Liver (tissue), 9 donors: ENCODE measurements around the gene PSTK. TPM values are rescaled to one million over a fixed set of nuclear protein-coding genes. Genes with fewer than 3 reads are reported as not detected.

Experiments used
- DNase-seq: peaks from one replicate; pipeline ENCODE4 v3.0.0-alpha.2; 2017; ENCODE audit warnings: low spot score
- H3K27ac ChIP-seq, 2 donors: one replicate each; pipeline ENCODE4 v1.7.0; 2013; ENCODE audit warnings: inconsistent platforms in 2 of 2, low read length in 2 of 2, control low read depth in 1 of 2, low read depth in 1 of 2, mild to moderate bottlenecking in 1 of 2
- H3K27me3 ChIP-seq, 4 donors: one replicate each; pipeline versions ENCODE4 v1.6.1 to v1.7.0; 2013; ENCODE audit warnings: low read length in 3 of 4, inconsistent platforms in 1 of 4, mild to moderate bottlenecking in 1 of 4, moderate library complexity in 1 of 4; ENCODE audit not compliant: control insufficient read depth in 4 of 4, insufficient read depth in 4 of 4
- H3K36me3 ChIP-seq, 4 donors: one replicate each; pipeline versions ENCODE4 v1.6.1 to v1.7.0; 2013; ENCODE audit warnings: low read length in 3 of 4, mild to moderate bottlenecking in 3 of 4, low read depth in 1 of 4, moderate library complexity in 1 of 4; ENCODE audit not compliant: control insufficient read depth in 4 of 4, insufficient read depth in 3 of 4
- H3K4me1 ChIP-seq, 4 donors: one replicate each; pipeline versions ENCODE4 v1.6.1 to v1.7.0; 2013; ENCODE audit warnings: low read length in 3 of 4, mild to moderate bottlenecking in 3 of 4, moderate library complexity in 1 of 4; ENCODE audit not compliant: control insufficient read depth in 4 of 4, insufficient read depth in 4 of 4
- H3K4me3 ChIP-seq, 3 donors: one replicate each; pipeline versions ENCODE4 v1.6.1 to v1.7.0; 2013; ENCODE audit warnings: low read length in 3 of 3, control low read depth in 1 of 3, low read depth in 1 of 3, mild to moderate bottlenecking in 1 of 3
- H3K9ac ChIP-seq, 2 donors: one replicate each; pipeline ENCODE4 v1.7.0; 2013; ENCODE audit warnings: low read length in 2 of 2, mild to moderate bottlenecking in 2 of 2, moderate library complexity in 2 of 2, control low read depth in 1 of 2, low read depth in 1 of 2
- H3K9me3 ChIP-seq, 4 donors: one replicate each; pipeline versions ENCODE4 v1.6.1 to v1.7.0; 2013; ENCODE audit warnings: low read length in 3 of 4; ENCODE audit not compliant: control insufficient read depth in 4 of 4
- ATF3 ChIP-seq: IDR thresholded peaks from 2 replicates; pipeline ENCODE4 v1.6.1; 2016; ENCODE audit warnings: antibody characterized with exemption
- CTCF ChIP-seq: fragments of 150-350 bp; IDR thresholded peaks from 2 replicates; pipeline ENCODE4 v1.5.1; 2017; ENCODE audit warnings: improper control_type of control experiment, low read depth, low read length; ENCODE audit not compliant: missing input control
- EGR1 ChIP-seq, 2 donors: IDR thresholded peaks; 2 replicates each; pipeline ENCODE4 v1.6.1; 2016 to 2018; ENCODE audit warnings: antibody characterized with exemption in 2 of 2, low read depth in 2 of 2
- FOXA1 ChIP-seq: IDR thresholded peaks from 2 replicates; pipeline ENCODE4 v1.6.1; 2016; ENCODE audit warnings: antibody characterized with exemption
- FOXA2 ChIP-seq: IDR thresholded peaks from 2 replicates; pipeline ENCODE4 v1.6.1; 2016; ENCODE audit warnings: antibody characterized with exemption
- HNF4A ChIP-seq, 2 donors: conservative IDR thresholded peaks; 2 replicates each; pipeline ENCODE4 v1.6.1; 2016; ENCODE audit warnings: antibody characterized with exemption in 2 of 2, mild to moderate bottlenecking in 2 of 2
- REST ChIP-seq: IDR thresholded peaks from 2 replicates; pipeline ENCODE4 v1.6.1; 2016; ENCODE audit warnings: antibody characterized with exemption, mild to moderate bottlenecking
- RXRA ChIP-seq, 2 donors: IDR thresholded peaks; 2 replicates each; pipeline ENCODE4 v1.6.1; 2017 to 2018; ENCODE audit warnings: antibody characterized with exemption in 2 of 2, mild to moderate bottlenecking in 1 of 2
- YY1 ChIP-seq: IDR thresholded peaks from 2 replicates; pipeline ENCODE4 v1.6.1; 2016; ENCODE audit warnings: antibody characterized with exemption, mild to moderate bottlenecking
- WGBS: extraction: QIAGEN DNeasy Blood & Tissue Kit; methylation state at CpG from one replicate; pipeline ENCODE4 v1.1.7; 2013; 5-methylcytosine and 5-hydroxymethylcytosine counted together
- polyA plus RNA-seq, 2 donors: library from polyadenylated mRNA; stranded (reverse) in 1 of 2; unstranded in 1 of 2; fragments of 200-250 nt in 1 of 2; fragments of >200 nt in 1 of 2; fragmentation: Nextera tagmentation in 1 of 2; extraction: Ambion mirVana in 1 of 2; gene quantifications; one replicate each; pipeline versions ENCODE4 v1.2.1 to v1.2.3, GENCODE V29; 2013 to 2015
- total RNA-seq, 2 donors: library from RNA; depleted of rRNA; stranded (reverse); fragments of >200 nt; gene quantifications; one replicate each; pipeline ENCODE4 v1.2.3, GENCODE V29; 2014
- TF ChIP-seq, protein P1 (sequence below): IDR thresholded peaks from 2 replicates; pipeline ENCODE4 v1.6.1; 2016; ENCODE audit warnings: antibody characterized with exemption
- donor health status: healthy.
- donor health status: healthy.
- donor health status: healthy.
- donor health status: healthy.
- donor health status: healthy.

Gene PSTK
- total and polyA plus RNA-seq, 4 donors = 2.3 to 5.1 (median 3.5) TPM

DNA sequence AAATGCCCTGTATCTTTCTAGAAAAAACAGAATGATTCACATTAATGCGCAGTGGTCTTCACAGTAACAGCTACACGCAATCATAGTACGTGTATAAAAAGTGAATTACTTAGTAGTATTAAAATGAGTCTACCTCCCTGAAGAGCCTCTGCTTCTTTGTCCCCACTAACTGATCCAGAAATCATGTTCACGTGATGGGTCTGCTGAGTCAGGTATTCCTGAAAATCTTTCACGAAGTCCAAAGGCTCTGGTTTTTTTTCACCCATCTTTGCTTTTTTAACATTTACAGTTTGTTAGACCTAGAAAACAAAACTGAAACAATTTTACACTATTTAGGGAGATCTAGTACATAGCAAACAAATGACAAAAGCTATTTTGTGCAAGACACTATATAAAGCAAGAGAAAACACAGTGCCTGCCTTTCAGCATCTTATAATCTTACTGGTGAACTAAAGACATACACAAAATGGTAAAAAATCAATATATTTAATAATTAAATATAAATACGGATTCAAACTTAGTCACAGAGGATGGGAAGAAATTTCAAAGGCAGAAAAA, 18.2 kb downstream of the PSTK start:
- H3K36me3 ChIP-seq = peaks cover 4 to 27% (median 22%) of the 10 kb centered on the region in 4 donors

DNA sequence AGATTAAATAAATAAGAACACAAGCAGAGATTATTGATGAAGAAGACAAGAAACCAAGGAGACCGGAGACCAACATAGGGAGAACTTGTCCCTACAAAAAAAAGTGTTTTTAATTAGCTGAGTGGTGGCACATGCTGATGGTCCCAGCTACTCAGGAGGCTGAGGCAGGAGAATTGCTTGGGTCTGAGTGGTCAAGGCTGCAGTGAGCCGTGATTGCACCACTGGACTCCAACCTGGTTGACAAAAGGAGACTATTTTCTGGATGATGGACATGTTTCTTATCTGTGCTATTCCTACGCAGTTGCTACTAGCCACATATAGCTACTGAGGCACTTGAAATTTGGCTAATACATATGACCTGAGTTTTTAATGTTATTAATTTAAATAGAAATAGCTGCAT, 18.7 kb downstream of the PSTK start:
- peaks cover 6 to 26% (median 20%) of the 10 kb centered on the region in 4 donors for H3K4me1 ChIP-seq
- no peak overlapping the region for H3K4me3 ChIP-seq
- 67% methylated on average over 3 of the region's 3 CpGs for WGBS
- H3K9me3 ChIP-seq = no peaks in the 10 kb centered on the region
- TF ChIP-seq FOXA1 (no peak), CTCF (no peak), REST (no peak), EGR1 (IDR thresholded peaks at IDR 0.05; ENCODE audit: low read depth in 2 of 2) (no peak), ATF3 (no peak), RXRA (IDR thresholded peaks at IDR 0.05) (no peak), FOXA2 (no peak), YY1 (no peak)
- TF ChIP-seq, protein P1, sequence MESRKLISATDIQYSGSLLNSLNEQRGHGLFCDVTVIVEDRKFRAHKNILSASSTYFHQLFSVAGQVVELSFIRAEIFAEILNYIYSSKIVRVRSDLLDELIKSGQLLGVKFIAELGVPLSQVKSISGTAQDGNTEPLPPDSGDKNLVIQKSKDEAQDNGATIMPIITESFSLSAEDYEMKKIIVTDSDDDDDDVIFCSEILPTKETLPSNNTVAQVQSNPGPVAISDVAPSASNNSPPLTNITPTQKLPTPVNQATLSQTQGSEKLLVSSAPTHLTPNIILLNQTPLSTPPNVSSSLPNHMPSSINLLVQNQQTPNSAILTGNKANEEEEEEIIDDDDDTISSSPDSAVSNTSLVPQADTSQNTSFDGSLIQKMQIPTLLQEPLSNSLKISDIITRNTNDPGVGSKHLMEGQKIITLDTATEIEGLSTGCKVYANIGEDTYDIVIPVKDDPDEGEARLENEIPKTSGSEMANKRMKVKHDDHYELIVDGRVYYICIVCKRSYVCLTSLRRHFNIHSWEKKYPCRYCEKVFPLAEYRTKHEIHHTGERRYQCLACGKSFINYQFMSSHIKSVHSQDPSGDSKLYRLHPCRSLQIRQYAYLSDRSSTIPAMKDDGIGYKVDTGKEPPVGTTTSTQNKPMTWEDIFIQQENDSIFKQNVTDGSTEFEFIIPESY = no peak
- H3K27ac ChIP-seq = peak overlapping the region in 1 of 2 donors; percentile 16
- no peak overlapping the region for H3K9ac ChIP-seq
- H3K27me3 ChIP-seq = no peaks in the 10 kb centered on the region
- H3K36me3 ChIP-seq = peaks cover 1 to 23% (median 19%) of the 10 kb centered on the region in 4 donors
- DNase-seq = no peak

More for the DNA sequence above, 18.2 kb downstream of the PSTK start:
- Histone ChIP-seq H3K27me3 (no peaks in the 10 kb centered on the region), H3K4me3 (no peak overlapping the region), H3K4me1 (peaks cover 6 to 26% (median 20%) of the 10 kb centered on the region in 4 donors), H3K27ac (no peak overlapping the region), H3K9ac (no peak overlapping the region), H3K9me3 (no peaks in the 10 kb centered on the region)
- no peak for DNase-seq
- 58% methylated on average over 6 of the region's 6 CpGs for WGBS
- TF ChIP-seq HNF4A (conservative IDR thresholded peaks at IDR 0.05) = peak in 1 of 2 donors; percentile 11
- no peak for TF ChIP-seq CTCF
